Left lung (tissue), 10 donors: ENCODE data around the gene LACRT. TPM values are rescaled to one million over a fixed set of nuclear protein-coding genes. Genes with fewer than 3 reads are reported as not detected.
"Not testable (repeated sequence)": the region's sequence is repeated elsewhere in the genome, so short reads cannot be mapped to it uniquely, and the experiment has no call there.

Experiments
- ATAC-seq: fragments of 200-7000 bp; cut with Tn5 transposase; one replicate; pipeline ENCODE4 v1.9.1; 2020; ENCODE audit warnings: moderate library complexity
- DNase-seq, 4 donors: peaks; one replicate each; pipeline ENCODE4 v3.0.0-alpha.2; 2013 to 2020
- H3K27ac ChIP-seq, 2 donors: fragments of 200-600 bp; sonication (generic) in 1 of 2; one replicate each; pipeline versions ENCODE4 v1.5.0 to v1.8.0; 2020 to 2021
- H3K27me3 ChIP-seq, 2 donors: fragments of 200-600 bp; sonication (generic) in 1 of 2; one replicate each; pipeline versions ENCODE4 v1.5.0 to v1.8.0; 2020 to 2021
- H3K36me3 ChIP-seq, 2 donors: fragments of 200-600 bp; sonication (generic) in 1 of 2; one replicate each; pipeline versions ENCODE4 v1.5.0 to v1.8.0; 2020 to 2021
- H3K4me1 ChIP-seq, 2 donors: fragments of 200-600 bp; one replicate each; pipeline ENCODE4 v1.8.0; 2021
- H3K4me3 ChIP-seq, 2 donors: fragments of 200-600 bp; sonication (generic) in 1 of 2; one replicate each; pipeline versions ENCODE4 v1.5.0 to v1.8.0; 2020 to 2021; ENCODE audit warnings: mild to moderate bottlenecking in 1 of 2
- H3K9me3 ChIP-seq, 2 donors: fragments of 200-600 bp; sonication (generic) in 1 of 2; one replicate each; pipeline versions ENCODE4 v1.5.0 to v1.8.0; 2020 to 2021
- CTCF ChIP-seq, 2 donors: fragments of 200-600 bp; sonication (generic) in 1 of 2; IDR thresholded peaks; one replicate each; pipeline versions ENCODE4 v1.5.0 to v1.8.0; 2021; ENCODE audit warnings: antibody characterized with exemption in 2 of 2
- intact Hi-C, 2 donors: fragments of 100-400 bp; cut with DNase I; formaldehyde crosslinking; loops; one replicate each; pipeline versions ENCODE4 v1.11.2 to v1.14.2; 2022
- polyA plus RNA-seq, 6 donors: library from polyadenylated mRNA; unstranded; fragments of 120-200 nt; gene quantifications; one replicate each; pipeline ENCODE4 v1.2.1, GENCODE V29; 2013; ENCODE audit not compliant: insufficient read length in 6 of 6
- total RNA-seq, 2 donors: library from RNA; stranded (reverse); fragmentation: NEBNext Ultra II Directional; extraction: Animal tissue kit (Norgen Biotek cat#: 25700); gene quantifications; one replicate each; pipeline ENCODE4 v1.2.1, GENCODE V29; 2021
- donor health status: DM: no; HTN: yes; CAD: no.
- donor health status: DM: no; HTN: no; CAD: no.

Gene LACRT
- total and polyA plus RNA-seq, 8 donors: not detected

GRCh38 chr12:54667945-54668344 is 33.2 kb upstream of the LACRT start:
- no peaks in the 10 kb centered on the region for H3K27me3 ChIP-seq
- DNase-seq: no peak
- H3K9me3 ChIP-seq: no peaks in the 10 kb centered on the region
- TF ChIP-seq CTCF (IDR thresholded peaks at IDR 0.05): no peak
- intact Hi-C loops: no loop called here
- H3K36me3 ChIP-seq: no peaks in the 10 kb centered on the region
- no peak overlapping the region for H3K27ac ChIP-seq
- H3K4me1 ChIP-seq: no peaks in the 10 kb centered on the region
- H3K4me3 ChIP-seq: no peak overlapping the region
- ATAC-seq: no peak

DNA sequence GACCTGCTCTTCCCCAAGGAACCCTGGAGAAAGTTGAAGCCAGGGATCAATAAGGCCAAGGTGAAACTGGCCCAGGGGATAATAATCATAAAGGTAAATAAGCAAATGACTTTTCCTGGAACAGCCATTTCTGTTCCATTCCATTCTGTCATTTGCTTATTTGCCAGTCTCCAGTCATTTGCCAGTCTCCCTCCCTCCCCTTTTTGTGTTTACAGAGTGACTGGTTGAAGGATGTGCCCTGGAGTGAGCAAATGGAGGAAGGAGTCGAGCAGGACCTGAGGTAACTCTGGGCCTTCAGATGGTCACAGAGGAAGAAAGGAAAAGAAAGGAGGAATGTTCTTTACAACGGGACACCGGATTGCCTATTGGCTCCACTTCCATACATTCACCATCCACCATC is 31.3 kb upstream of the LACRT start:
- no peaks in the 10 kb centered on the region for H3K4me1 ChIP-seq
- no peak for TF ChIP-seq CTCF (IDR thresholded peaks at IDR 0.05)
- H3K27me3 ChIP-seq: no peaks in the 10 kb centered on the region
- no peak overlapping the region for H3K4me3 ChIP-seq
- no peak overlapping the region for H3K27ac ChIP-seq
- no peaks in the 10 kb centered on the region for H3K36me3 ChIP-seq
- no peaks in the 10 kb centered on the region for H3K9me3 ChIP-seq
- ATAC-seq (no peak), DNase-seq (no peak)
- intact Hi-C loops: no loop called here

GRCh38 chr12:54665022-54665635 is 30.4 kb upstream of the LACRT start:
- intact Hi-C loops, ATAC-seq, H3K4me3 ChIP-seq, H3K27ac ChIP-seq, H3K9me3 ChIP-seq, DNase-seq, H3K36me3 ChIP-seq, H3K27me3 ChIP-seq, H3K4me1 ChIP-seq: not testable (repeated sequence)

DNA sequence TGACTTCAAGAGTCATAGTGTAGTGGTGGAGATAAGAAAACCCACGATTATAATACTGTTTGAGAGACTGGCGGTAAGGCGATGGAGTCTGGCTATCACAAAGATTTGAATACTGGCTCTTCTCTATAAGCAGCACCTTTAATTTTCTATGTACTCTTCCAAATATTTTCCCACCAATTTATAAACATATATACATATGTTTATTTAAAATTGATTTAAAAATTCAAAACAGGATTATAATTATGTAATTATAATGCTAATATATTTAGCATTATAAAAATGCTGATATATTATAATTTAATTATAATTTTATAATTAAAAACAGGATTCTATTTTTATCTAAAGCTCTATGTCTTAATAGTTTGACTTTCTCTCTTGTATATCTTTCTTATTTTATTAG is 28.9 kb upstream of the LACRT start:
- Histone ChIP-seq H3K36me3 (no peaks in the 10 kb centered on the region), H3K27me3 (peaks cover 0 to under 1% of the 10 kb centered on the region in 2 donors), H3K4me1 (no peaks in the 10 kb centered on the region), H3K9me3 (no peaks in the 10 kb centered on the region), H3K27ac (no peak overlapping the region), H3K4me3 (no peak overlapping the region)
- intact Hi-C loops: no loop called here
- ATAC-seq (no peak), DNase-seq (no peak)
- no peak for TF ChIP-seq CTCF (IDR thresholded peaks at IDR 0.05)

DNA sequence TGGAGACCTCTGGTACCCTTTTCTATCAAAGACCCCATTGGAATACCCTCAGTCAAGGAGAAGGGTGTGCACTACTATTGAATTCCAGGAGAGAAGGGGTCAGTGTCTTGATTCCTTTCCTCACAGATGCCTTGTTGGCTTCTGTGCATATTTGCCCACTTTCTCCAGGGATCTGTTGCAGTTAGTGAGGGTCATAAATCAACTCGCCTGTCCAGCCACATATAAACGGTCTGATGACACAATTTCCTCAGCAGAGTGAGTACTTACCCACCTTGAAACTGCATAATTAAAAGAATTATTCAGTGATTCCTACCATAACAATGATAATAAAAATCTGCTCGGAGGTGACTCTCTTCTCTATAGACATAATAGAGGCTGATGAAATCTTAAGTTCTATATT is 27.3 kb upstream of the LACRT start:
- H3K36me3 ChIP-seq: no peaks in the 10 kb centered on the region
- no peak overlapping the region for H3K27ac ChIP-seq
- H3K4me1 ChIP-seq: no peaks in the 10 kb centered on the region
- no peak overlapping the region for H3K4me3 ChIP-seq
- no peak for TF ChIP-seq CTCF (IDR thresholded peaks at IDR 0.05)
- no peak for ATAC-seq
- no peaks in the 10 kb centered on the region for H3K9me3 ChIP-seq
- DNase-seq: no peak
- H3K27me3 ChIP-seq: peaks cover 0 to 16% of the 10 kb centered on the region in 2 donors
- intact Hi-C loops: no loop called here

GRCh38 chr12:54661048-54661447 is 26.4 kb upstream of the LACRT start:
- Histone ChIP-seq H3K27ac (no peak overlapping the region), H3K27me3 (peaks cover 0 to 16% of the 10 kb centered on the region in 2 donors), H3K4me1 (no peaks in the 10 kb centered on the region), H3K36me3 (no peaks in the 10 kb centered on the region), H3K9me3 (no peaks in the 10 kb centered on the region), H3K4me3 (no peak overlapping the region)
- DNase-seq (no peak), ATAC-seq (no peak)
- no peak for TF ChIP-seq CTCF (IDR thresholded peaks at IDR 0.05)
- intact Hi-C loops: no loop called here
